GM15510 (cell line): ENCODE data around the gene PRDM16.

ENCODE experiments used
- POLR2A ChIP-seq: IDR thresholded peaks from 3 replicates; pipeline ENCODE4 v1.6.1; 2011; ENCODE audit warnings: borderline replicate concordance; ENCODE audit not compliant: insufficient read length; ENCODE audit errors: extremely low read depth

The PRDM16 gene

DNA sequence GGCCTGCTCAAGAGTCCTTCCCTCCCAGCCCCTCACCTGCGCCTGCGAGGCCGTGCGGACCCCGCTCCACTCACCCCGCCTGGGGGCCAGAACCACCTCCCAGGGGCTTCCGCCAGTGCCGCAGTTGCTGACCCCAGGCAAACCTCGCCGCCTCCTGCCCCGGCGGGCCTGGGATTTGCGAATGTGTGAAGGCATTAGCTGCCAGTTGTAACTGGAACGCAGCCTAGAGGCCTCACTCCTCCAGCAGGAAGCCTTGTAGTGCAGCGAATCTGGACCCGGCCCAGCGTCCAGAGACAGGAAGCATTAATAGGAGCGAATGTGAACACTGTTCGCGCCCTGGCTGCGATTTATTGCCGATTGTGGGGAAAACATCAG, 244.6 kb downstream of the PRDM16 start:
- no peak for TF ChIP-seq POLR2A

DNA sequence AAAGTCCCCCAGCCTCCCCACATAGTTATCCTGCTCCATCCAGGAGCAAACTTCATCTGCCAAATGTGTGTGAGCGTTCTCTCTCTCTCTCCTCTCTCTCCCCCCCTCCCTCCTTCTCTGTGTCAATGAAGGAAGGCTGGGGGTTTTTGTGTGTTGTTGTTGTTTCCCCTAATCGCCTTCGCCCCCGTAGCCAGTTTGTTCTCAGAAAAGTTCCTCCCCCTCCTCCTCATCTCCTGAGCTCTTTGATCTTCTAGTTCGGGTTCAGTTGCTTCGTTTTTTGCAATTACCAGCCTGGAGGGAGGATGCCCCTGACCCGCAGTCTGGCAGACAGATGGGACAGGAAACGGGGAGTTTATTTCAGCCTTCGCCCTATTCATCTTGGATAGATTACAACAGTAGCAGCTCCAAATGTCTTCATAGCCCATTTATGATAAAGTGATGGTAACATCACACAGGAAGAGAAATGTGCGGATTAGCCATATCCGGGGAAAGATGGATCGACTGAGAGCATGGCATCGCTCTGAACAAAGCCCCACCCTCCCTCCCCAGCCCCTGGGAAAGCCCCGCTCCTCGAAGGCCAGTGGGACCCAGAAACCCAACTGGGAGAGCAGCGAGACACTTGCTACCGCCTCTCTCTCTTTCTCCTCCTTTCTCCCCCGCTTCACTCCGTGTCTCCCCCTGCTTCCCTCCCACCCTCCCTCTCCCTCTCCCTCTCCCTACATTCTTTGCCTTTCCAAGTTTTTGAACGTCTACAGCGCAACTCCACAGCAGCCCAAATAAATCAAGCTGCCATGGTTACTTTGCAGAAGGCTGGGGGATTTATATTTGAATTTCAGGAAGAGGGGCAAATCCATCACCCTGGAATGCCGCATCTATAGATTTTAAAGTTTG, 245.7 kb downstream of the PRDM16 start:
- no peak for TF ChIP-seq POLR2A

- no peak for TF ChIP-seq POLR2A
Measured at GRCh38 chr1:3315399-3316339, 246.7 kb downstream of the PRDM16 start.

- no peak for TF ChIP-seq POLR2A
Measured at GRCh38 chr1:3316340-3316943, 247.4 kb downstream of the PRDM16 start.

DNA sequence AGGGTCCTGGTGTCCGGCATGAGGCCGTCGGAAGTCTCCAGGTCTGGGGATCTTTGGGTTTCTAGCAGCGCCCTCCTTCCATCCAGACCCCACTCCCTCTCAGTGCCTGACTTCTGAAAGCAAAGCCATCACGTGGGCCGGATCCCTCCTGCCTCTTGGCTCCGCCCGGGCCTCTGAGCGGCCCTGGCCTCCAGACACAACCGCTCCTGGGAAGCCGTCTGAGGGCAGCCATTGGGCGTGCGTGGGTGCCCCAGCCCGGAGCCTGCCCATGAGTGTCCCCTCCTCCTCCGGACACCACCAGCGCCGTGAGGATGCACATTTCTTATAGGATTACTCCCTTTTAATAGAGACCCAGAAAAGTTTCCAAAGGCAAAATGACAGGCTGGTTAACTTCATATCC, 248.5 kb downstream of the PRDM16 start:
- TF ChIP-seq POLR2A = no peak

- TF ChIP-seq POLR2A = no peak
Measured at GRCh38 chr1:3318329-3318728, 249.3 kb downstream of the PRDM16 start.

- TF ChIP-seq POLR2A = no peak
Measured at GRCh38 chr1:3319874-3320245, 250.9 kb downstream of the PRDM16 start.

GRCh38 chr1:3320246-3321152, 251.5 kb downstream of the PRDM16 start:
- no peak for TF ChIP-seq POLR2A

DNA sequence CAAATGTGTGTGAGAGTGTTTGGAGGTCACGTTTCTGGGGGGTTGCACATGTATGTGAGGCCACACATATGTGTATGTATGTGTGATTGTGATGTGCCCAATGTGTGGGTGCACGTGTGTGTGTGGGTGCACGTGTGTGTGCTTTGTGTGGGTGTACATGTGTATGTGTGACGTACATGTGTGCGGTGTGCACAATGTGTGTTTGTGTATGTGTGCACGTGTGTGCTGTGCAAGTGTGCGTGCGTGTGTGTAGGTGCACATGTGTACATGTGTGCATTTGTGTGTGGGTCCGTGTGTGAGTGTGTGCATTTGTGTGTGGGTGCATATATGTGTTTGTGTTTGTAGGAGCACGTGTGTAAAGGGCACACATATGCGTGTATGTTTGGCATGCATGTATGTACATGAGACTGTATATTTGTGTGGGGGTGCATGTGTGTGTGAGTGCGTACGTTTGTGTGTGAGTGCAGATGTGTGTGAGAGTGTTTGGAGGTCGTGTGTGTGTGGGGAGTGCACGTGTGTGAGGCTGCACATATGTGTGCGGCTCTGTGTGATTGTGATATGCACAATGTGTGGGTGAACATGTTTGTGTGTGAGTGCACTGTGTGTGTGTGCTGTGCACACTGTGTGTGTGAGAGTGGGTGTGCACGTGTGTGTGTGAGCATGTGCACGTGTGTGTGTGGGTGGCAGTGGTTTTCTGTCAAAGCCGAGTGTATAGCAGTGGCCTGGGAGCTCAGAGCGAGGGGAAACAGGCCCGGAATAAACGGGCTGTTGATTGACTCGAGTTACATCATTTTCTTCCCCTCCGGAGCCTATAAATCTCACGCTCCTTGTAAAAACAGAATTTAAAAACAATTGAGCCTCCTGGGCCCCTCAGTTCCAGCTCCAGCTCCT, 252.8 kb downstream of the PRDM16 start:
- TF ChIP-seq POLR2A = no peak

GRCh38 chr1:3322450-3323020, 253.5 kb downstream of the PRDM16 start:
- TF ChIP-seq POLR2A = no peak

- TF ChIP-seq POLR2A = no peak
Measured at GRCh38 chr1:3323021-3323795, 254.2 kb downstream of the PRDM16 start.
